ENCODE results near the gene FAM162B.

- TF ChIP-seq CTCF (IDR thresholded peaks at IDR 0.05) (no peak), POLR2A (IDR thresholded peaks at IDR 0.05) (no peak)
Measured at GRCh38 chr6:116714296-116714695, 51.2 kb downstream of the FAM162B start.
